Liver (tissue), 3 donors: ENCODE measurements around the gene APBA1.

ENCODE experiments used
- CTCF ChIP-seq: fragments of 150-350 bp; IDR thresholded peaks from 2 replicates; pipeline ENCODE4 v1.5.1; 2017; ENCODE audit warnings: improper control_type of control experiment, low read depth, low read length; ENCODE audit not compliant: missing input control
- EGR1 ChIP-seq, 2 donors: IDR thresholded peaks; 2 replicates each; pipeline ENCODE4 v1.6.1; 2016 to 2018; ENCODE audit warnings: antibody characterized with exemption in 2 of 2, low read depth in 2 of 2
- FOXA1 ChIP-seq: IDR thresholded peaks from 2 replicates; pipeline ENCODE4 v1.6.1; 2016; ENCODE audit warnings: antibody characterized with exemption
- GABPA ChIP-seq, 2 donors: IDR thresholded peaks in 1 of 2; conservative IDR thresholded peaks in 1 of 2; 2 replicates each; pipeline ENCODE4 v1.6.1; 2016; ENCODE audit warnings: antibody characterized with exemption in 2 of 2, mild to moderate bottlenecking in 1 of 2, moderate library complexity in 1 of 2
- JUND ChIP-seq, 2 donors: IDR thresholded peaks; 2 replicates each; pipeline ENCODE4 v1.6.1; 2016; ENCODE audit warnings: antibody characterized with exemption in 2 of 2
- TAF1 ChIP-seq: conservative IDR thresholded peaks from 2 replicates; pipeline ENCODE4 v1.6.1; 2016; ENCODE audit warnings: antibody characterized with exemption, mild to moderate bottlenecking
- donor health status: healthy.
- donor health status: healthy.

- no peak for TF ChIP-seq GABPA (IDR thresholded peaks at IDR 0.05 in 1 of 2, conservative IDR thresholded peaks at IDR 0.05 in 1 of 2)
- TF ChIP-seq TAF1: no peak
- no peak for TF ChIP-seq CTCF
- no peak for TF ChIP-seq EGR1 (IDR thresholded peaks at IDR 0.05; ENCODE audit: low read depth in 2 of 2)
- no peak for TF ChIP-seq JUND (IDR thresholded peaks at IDR 0.05)
- TF ChIP-seq FOXA1: no peak
These were observed 2.0 kb upstream of the APBA1 start for GRCh38 chr9:69674112-69674685.
